SHP77 (cell line): ENCODE measurements around the gene JHY.

Source experiments
- DNase-seq, 2 experiments: peaks; one replicate each; lab custom pipeline; 2025; lab: John Stamatoyannopoulos, UW

JHY gene

GRCh38 chr11:122872046-122872445 lies 10.5 kb upstream of the JHY start:
- DNase-seq = no peak

- no peak for DNase-seq
Observed at GRCh38 chr11:122874991-122875390, 7.6 kb upstream of the JHY start.

GRCh38 chr11:122877732-122878131 lies 4.8 kb upstream of the JHY start:
- no peak for DNase-seq

- no peak for DNase-seq
Observed at GRCh38 chr11:122879785-122880184, 2.8 kb upstream of the JHY start.

- DNase-seq = no peak
Observed at GRCh38 chr11:122882857-122883645, 492 bp downstream of the JHY start.

GRCh38 chr11:122883646-122883979 lies 1.1 kb downstream of the JHY start:
- DNase-seq = no peak

GRCh38 chr11:122888162-122888561 lies 5.6 kb downstream of the JHY start:
- no peak for DNase-seq

GRCh38 chr11:122893131-122893530 lies 10.6 kb downstream of the JHY start:
- DNase-seq = no peak

- DNase-seq = no peak
Observed at GRCh38 chr11:122895563-122895962, 13.0 kb downstream of the JHY start.

- DNase-seq = no peak
Observed at GRCh38 chr11:122897606-122898210, 15.1 kb downstream of the JHY start.

GRCh38 chr11:122898799-122899198 lies 16.2 kb downstream of the JHY start:
- no peak for DNase-seq

- DNase-seq = no peak
Observed at GRCh38 chr11:122900587-122901202, 18.1 kb downstream of the JHY start.

- DNase-seq = no peak
Observed at GRCh38 chr11:122902951-122903350, 20.4 kb downstream of the JHY start.

GRCh38 chr11:122910775-122911174 lies 28.2 kb downstream of the JHY start:
- no peak for DNase-seq

- DNase-seq = no peak
Observed at GRCh38 chr11:122917311-122917710, 34.8 kb downstream of the JHY start.

GRCh38 chr11:122918734-122919133 lies 36.2 kb downstream of the JHY start:
- no peak for DNase-seq

GRCh38 chr11:122920579-122920978 lies 38.0 kb downstream of the JHY start:
- no peak for DNase-seq

GRCh38 chr11:122922893-122923292 lies 40.3 kb downstream of the JHY start:
- no peak for DNase-seq

- no peak for DNase-seq
Observed at GRCh38 chr11:122923302-122923701, 40.7 kb downstream of the JHY start.

- no peak for DNase-seq
Observed at GRCh38 chr11:122931510-122931909, 49.0 kb downstream of the JHY start.

GRCh38 chr11:122933416-122933815 lies 50.9 kb downstream of the JHY start:
- no peak for DNase-seq

- no peak for DNase-seq
Observed at GRCh38 chr11:122937983-122938382, 55.4 kb downstream of the JHY start.

GRCh38 chr11:122938557-122938956 lies 56.0 kb downstream of the JHY start:
- no peak for DNase-seq
